GM06990 (cell line): ENCODE data around the gene SLC13A3.

Experiments used
- DNase-seq: peaks from one replicate; pipeline ENCODE4 v3.0.0-alpha.2; 2011; ENCODE audit not compliant: insufficient read length; ENCODE audit errors: extremely low read depth
- H3K27me3 ChIP-seq: replicated peaks from 2 replicates; pipeline ENCODE4 v1.6.0; 2011; ENCODE audit warnings: low read length; ENCODE audit not compliant: control insufficient read depth, insufficient read depth
- H3K36me3 ChIP-seq: 2 replicates; pipeline ENCODE4 v1.5.1; 2011; ENCODE audit warnings: low read length; ENCODE audit not compliant: control insufficient read depth, insufficient read depth
- H3K4me3 ChIP-seq: replicated peaks from 2 replicates; pipeline ENCODE4 v1.5.1; 2011; ENCODE audit warnings: low read depth, mild to moderate bottlenecking, control low read depth, low read length
- TF ChIP-seq, protein P1 (sequence below): IDR thresholded peaks from 2 replicates; pipeline ENCODE4 v1.5.1; 2011; ENCODE audit warnings: low read length, control low read depth, mild to moderate bottlenecking, inconsistent platforms; ENCODE audit not compliant: insufficient read depth, poor library complexity, severe bottlenecking

The SLC13A3 gene

DNA sequence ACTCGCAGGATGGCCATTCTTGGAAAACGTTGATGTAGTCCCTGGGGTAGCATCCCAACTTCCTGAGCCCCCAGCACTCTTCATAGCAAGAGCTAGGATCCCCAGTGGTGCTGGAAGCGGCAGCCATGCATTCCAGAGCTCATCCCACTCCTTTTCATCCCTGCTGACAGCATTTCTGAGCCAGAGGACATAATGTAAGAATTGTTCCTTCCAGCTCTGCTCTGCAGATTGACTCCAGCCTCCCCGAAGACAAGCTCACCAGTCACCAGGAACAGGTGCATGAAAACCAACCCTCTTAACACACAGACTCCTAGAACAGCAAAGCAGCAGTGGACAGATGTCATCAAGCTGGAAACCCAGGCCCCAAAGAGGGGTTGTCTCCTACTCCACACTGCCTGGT lies 3.8 kb downstream of the SLC13A3 start:
- DNase-seq: no peak
- TF ChIP-seq, protein P1, sequence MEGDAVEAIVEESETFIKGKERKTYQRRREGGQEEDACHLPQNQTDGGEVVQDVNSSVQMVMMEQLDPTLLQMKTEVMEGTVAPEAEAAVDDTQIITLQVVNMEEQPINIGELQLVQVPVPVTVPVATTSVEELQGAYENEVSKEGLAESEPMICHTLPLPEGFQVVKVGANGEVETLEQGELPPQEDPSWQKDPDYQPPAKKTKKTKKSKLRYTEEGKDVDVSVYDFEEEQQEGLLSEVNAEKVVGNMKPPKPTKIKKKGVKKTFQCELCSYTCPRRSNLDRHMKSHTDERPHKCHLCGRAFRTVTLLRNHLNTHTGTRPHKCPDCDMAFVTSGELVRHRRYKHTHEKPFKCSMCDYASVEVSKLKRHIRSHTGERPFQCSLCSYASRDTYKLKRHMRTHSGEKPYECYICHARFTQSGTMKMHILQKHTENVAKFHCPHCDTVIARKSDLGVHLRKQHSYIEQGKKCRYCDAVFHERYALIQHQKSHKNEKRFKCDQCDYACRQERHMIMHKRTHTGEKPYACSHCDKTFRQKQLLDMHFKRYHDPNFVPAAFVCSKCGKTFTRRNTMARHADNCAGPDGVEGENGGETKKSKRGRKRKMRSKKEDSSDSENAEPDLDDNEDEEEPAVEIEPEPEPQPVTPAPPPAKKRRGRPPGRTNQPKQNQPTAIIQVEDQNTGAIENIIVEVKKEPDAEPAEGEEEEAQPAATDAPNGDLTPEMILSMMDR: no peak
- Histone ChIP-seq H3K36me3 (no peaks in the 10 kb centered on the region), H3K4me3 (no peak overlapping the region), H3K27me3 (no peaks in the 10 kb centered on the region; the same call in none of the 2 replicates)

DNA sequence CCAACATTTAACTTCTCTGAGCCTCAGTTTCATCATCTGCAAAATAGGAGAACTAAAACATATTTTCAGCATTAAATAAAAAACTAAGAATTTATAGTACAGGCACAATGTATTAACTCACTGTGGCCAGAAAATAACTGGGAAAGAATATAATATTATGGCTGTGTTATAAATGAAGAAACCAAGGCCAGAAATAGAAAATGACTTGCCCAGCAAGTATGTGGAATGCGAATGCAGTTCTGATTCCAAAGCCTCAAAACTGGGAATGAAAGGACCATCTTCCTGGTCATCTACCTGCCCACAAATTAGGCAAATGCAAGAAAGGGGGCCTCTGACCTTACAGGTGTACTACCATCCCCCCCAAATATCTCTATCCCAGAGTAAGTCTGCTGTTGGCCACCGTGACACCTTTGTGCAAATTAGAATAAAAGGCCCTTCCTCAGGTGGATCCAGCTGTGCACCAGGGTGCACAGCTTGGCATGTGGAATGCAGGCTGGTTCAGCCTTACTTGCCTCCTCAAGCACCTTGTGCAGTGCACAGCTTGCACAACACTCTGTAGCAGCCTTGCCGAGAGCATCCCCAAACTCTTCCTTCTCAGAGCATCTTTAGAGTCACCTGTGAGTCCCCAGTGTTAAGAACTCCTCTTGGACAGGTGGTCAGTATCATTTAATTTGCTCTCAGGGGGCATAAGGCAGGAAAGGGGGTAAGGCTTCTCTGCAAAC lies 4.4 kb downstream of the SLC13A3 start:
- TF ChIP-seq, protein P1: no peak
- Histone ChIP-seq H3K4me3 (no peak overlapping the region), H3K36me3 (no peaks in the 10 kb centered on the region), H3K27me3 (no peaks in the 10 kb centered on the region; the same call in none of the 2 replicates)
- DNase-seq: no peak

DNA sequence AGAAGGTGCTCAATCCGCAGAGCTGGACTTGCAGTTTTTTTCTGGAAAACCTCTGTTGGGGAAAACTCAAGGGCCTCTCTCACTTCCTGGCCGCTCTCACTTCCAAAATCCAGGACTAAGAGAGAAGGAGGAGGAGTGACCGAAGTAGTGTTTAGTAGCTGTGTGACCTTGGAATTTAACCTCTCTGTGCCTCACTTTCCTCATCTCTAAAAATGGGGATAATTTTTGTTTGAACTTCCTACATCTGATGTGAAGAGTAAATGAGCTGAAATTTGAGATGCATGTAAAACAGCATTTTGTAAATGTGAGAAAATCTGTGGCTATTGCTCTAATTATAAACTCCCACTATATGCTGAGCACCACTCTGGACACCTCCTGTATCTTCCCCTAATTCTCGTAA lies 5.1 kb downstream of the SLC13A3 start:
- H3K27me3 ChIP-seq: no peaks in the 10 kb centered on the region; the same call in none of the 2 replicates
- TF ChIP-seq, protein P1: no peak
- DNase-seq: no peak
- H3K36me3 ChIP-seq: no peaks in the 10 kb centered on the region
- no peak overlapping the region for H3K4me3 ChIP-seq

DNA sequence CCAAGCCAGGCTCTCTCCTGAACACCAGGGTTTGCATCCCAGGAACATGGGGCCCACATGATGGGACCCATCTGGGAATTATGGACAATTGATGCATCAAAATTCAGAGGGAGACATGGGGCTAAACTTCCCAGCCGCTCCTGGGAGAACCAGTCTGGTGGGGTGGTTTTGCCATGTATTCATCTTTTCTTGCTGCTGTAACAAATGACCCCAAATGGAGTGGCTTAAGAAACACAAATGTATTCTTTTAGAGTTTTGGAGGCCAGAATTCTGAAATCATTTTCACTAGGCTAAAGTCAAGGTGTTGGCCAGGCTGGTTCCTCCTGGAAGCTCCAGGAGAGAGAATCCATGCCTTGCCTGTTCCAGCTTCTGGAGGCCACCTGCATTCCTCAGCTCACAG lies 6.5 kb downstream of the SLC13A3 start:
- H3K4me3 ChIP-seq: no peak overlapping the region
- H3K36me3 ChIP-seq: no peaks in the 10 kb centered on the region
- DNase-seq: no peak
- TF ChIP-seq, protein P1: no peak
- H3K27me3 ChIP-seq: no peaks in the 10 kb centered on the region; the same call in 1 of the 2 replicates

DNA sequence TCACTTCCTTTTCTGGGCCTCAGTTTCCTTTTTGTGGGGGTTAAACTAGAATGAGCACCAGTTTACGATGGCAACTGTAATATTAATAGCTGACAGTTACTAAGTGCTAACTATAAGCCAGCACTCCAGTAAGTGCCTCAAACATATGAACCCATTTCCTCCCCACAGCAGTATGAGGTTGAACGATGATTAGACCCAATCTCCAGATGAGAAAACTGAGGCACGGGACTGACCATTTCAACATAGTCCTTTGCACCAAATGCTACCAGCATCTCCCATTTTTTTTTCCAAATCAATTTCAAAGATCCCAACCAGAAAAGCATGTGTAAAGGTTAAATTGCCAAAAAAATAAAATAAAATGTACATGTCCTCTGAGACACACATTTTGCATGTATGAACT lies 7.1 kb downstream of the SLC13A3 start:
- Histone ChIP-seq H3K36me3 (no peaks in the 10 kb centered on the region), H3K27me3 (no peaks in the 10 kb centered on the region; the same call in none of the 2 replicates), H3K4me3 (no peak overlapping the region)
- TF ChIP-seq, protein P1: no peak
- DNase-seq: no peak
